OCI-LY7 (cell line): Measurements from ENCODE around the gene GPR142. TPM values are rescaled to one million over a fixed set of nuclear protein-coding genes. Genes with fewer than 3 reads are reported as not detected.

Experiments
- BruUV-seq: library from RNA; stranded (reverse); fragments of 400-500 nt; replicated peaks from 2 replicates; lab custom pipeline; 2021; lab: Mats Ljungman, UMichigan
- CTCF ChIA-PET: fragments of 300-600 bp; sonication (Branson Sonifier 250); formaldehyde crosslinking; loops from one replicate; lab custom pipeline; 2022; ENCODE audit warnings: antibody characterized with exemption; ENCODE audit not compliant: unreplicated experiment; lab: Charles Lee
- POLR2A ChIA-PET: fragments of 300-600 bp; sonication (Branson Sonifier 250); formaldehyde crosslinking; loops from one replicate; lab custom pipeline; 2022; ENCODE audit warnings: antibody characterized with exemption; lab: Charles Lee
- DNase-seq: peaks from one replicate; pipeline ENCODE4 v3.0.0-alpha.2; 2015; ENCODE audit warnings: low spot score
- H2AFZ ChIP-seq: fragments of 200-600 bp; sonication (generic), shearing (Covaris generic); 2 replicates; pipeline ENCODE4 v1.6.1; 2014; ENCODE audit warnings: mild to moderate bottlenecking, antibody characterized with exemption, low read length, moderate library complexity
- H3K27ac ChIP-seq: fragments of 200-600 bp; sonication (generic); 2 replicates; pipeline ENCODE4 v1.5.1; 2014; ENCODE audit warnings: mixed run types, low read depth, mild to moderate bottlenecking, moderate library complexity, low read length, inconsistent platforms; ENCODE audit not compliant: poor library complexity, severe bottlenecking
- H3K36me3 ChIP-seq: fragments of 200-600 bp; sonication (generic); 2 replicates; pipeline ENCODE4 v1.6.1; 2014; ENCODE audit warnings: mild to moderate bottlenecking, antibody characterized with exemption, low read length, moderate library complexity, mixed read lengths; ENCODE audit not compliant: insufficient read depth
- H3K4me1 ChIP-seq: fragments of 200-600 bp; sonication (generic); 2 replicates; pipeline ENCODE4 v1.5.1; 2014; ENCODE audit warnings: mild to moderate bottlenecking, low read length; ENCODE audit not compliant: insufficient read depth, poor library complexity, severe bottlenecking
- H3K4me2 ChIP-seq: fragments of 200-600 bp; sonication (generic); 2 replicates; pipeline ENCODE4 v1.6.1; 2014; ENCODE audit warnings: mild to moderate bottlenecking, low read length
- H3K4me3 ChIP-seq: fragments of 200-600 bp; sonication (generic); 2 replicates; pipeline ENCODE4 v1.5.1; 2014; ENCODE audit warnings: mild to moderate bottlenecking, low read depth, low read length; ENCODE audit not compliant: poor library complexity, severe bottlenecking
- H3K79me2 ChIP-seq: fragments of 200-600 bp; sonication (generic); 2 replicates; pipeline ENCODE4 v1.6.1; 2016; ENCODE audit warnings: low read depth, mild to moderate bottlenecking, low read length, moderate library complexity, mixed read lengths; ENCODE audit not compliant: insufficient read depth
- H3K9me2 ChIP-seq: fragments of 200-600 bp; sonication (generic); 2 replicates; pipeline ENCODE4 v1.6.1; 2016; ENCODE audit warnings: mild to moderate bottlenecking, low read length, mixed read lengths; ENCODE audit not compliant: insufficient read depth
- H3K9me3 ChIP-seq: fragments of 200-600 bp; sonication (generic); 2 replicates; pipeline ENCODE4 v1.6.1; 2014; ENCODE audit warnings: mild to moderate bottlenecking, mixed run types, low read length, mixed read lengths
- H4K20me1 ChIP-seq: fragments of 200-600 bp; sonication (generic); 2 replicates; pipeline ENCODE4 v1.6.1; 2014; ENCODE audit warnings: mild to moderate bottlenecking, antibody characterized with exemption, low read length, moderate library complexity, mixed read lengths; ENCODE audit not compliant: insufficient read depth
- EZH2phosphoT487 ChIP-seq: fragments of 200-600 bp; sonication (generic); IDR thresholded peaks from 2 replicates; pipeline ENCODE4 v1.6.1; 2018; ENCODE audit warnings: low read depth, borderline replicate concordance, mild to moderate bottlenecking, mixed run types, antibody characterized with exemption, low read length, moderate library complexity, mixed read lengths
- intact Hi-C: fragments of 100-400 bp; cut with micrococcal nuclease; formaldehyde crosslinking; loops from one replicate; pipeline ENCODE4 v1.10.0; 2022; ENCODE audit not compliant: unreplicated experiment
- total RNA-seq, 2 experiments: library from RNA; depleted of rRNA in 1 of 2; stranded (reverse); fragments of >200 nt in 1 of 2; shearing (Covaris generic) in 1 of 2; gene quantifications; 2 replicates each; pipeline ENCODE4 v1.2.3, GENCODE V29; 2014 to 2022
- TF ChIP-seq, protein P1 (sequence below): fragments of 200-600 bp; sonication (generic); conservative IDR thresholded peaks from 2 replicates; pipeline ENCODE4 v1.5.1; 2014; ENCODE audit warnings: mild to moderate bottlenecking, antibody characterized with exemption, low read length, moderate library complexity, mixed read lengths

Gene GPR142
- total RNA-seq, 2 experiments from 2014 or later: not detected

DNA sequence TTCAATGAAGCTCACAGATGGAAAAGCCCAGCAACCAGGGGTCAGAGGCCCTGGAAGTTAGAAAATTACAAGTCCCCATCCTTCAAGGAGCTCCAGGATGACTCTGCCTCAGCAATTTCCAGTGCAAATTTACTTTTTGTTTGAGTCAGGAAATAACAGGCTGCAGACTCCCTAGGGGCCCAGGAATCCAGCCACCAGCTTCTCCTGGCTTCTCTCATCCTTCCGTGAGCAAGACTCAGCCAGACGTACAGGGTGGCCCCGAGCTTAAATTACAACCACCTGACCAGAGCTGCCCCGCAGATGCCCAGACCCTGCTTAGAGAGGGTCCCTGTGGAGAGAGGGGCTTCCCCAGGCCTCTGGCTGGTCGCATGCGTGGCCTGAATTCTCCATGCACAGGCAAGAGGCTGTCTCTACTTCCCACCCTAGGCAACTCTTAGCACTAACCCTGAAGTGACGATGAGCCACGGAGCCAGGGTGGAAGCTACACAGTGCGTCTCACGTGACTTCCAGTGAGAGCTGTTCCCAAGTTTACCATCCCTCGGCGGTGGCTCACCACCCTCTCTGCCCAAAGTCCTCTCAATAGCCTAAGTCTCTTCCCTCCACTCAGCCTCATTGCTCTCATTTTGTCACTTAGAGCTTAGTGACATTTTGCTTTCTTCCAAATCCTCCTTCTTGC is 27.1 kb downstream of the GPR142 start:
- Histone ChIP-seq H3K4me3 (no peak overlapping the region), H3K36me3 (no peaks in the 10 kb centered on the region), H3K4me1 (no peaks in the 10 kb centered on the region), H3K27ac (no peak overlapping the region), H2AFZ (no peak overlapping the region), H3K4me2 (no peak overlapping the region), H3K9me3 (no peaks in the 10 kb centered on the region), H3K9me2 (no peaks in the 10 kb centered on the region), H3K79me2 (no peaks in the 10 kb centered on the region), H4K20me1 (no peaks in the 10 kb centered on the region)
- TF ChIP-seq, protein P1, sequence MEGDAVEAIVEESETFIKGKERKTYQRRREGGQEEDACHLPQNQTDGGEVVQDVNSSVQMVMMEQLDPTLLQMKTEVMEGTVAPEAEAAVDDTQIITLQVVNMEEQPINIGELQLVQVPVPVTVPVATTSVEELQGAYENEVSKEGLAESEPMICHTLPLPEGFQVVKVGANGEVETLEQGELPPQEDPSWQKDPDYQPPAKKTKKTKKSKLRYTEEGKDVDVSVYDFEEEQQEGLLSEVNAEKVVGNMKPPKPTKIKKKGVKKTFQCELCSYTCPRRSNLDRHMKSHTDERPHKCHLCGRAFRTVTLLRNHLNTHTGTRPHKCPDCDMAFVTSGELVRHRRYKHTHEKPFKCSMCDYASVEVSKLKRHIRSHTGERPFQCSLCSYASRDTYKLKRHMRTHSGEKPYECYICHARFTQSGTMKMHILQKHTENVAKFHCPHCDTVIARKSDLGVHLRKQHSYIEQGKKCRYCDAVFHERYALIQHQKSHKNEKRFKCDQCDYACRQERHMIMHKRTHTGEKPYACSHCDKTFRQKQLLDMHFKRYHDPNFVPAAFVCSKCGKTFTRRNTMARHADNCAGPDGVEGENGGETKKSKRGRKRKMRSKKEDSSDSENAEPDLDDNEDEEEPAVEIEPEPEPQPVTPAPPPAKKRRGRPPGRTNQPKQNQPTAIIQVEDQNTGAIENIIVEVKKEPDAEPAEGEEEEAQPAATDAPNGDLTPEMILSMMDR: no peak
- TF ChIP-seq EZH2phosphoT487: no peak
- ChIA-PET CTCF (no interaction called here), POLR2A (interaction anchor here (0.6 to 0.8 kb wide), 2 partner anchors 50 to 203 kb away, joined by 3 read pairs; no protein-coding TSS in a partner anchor)
- DNase-seq: no peak
- BruUV-seq: no TSS peak
- intact Hi-C loops: no loop called here

DNA sequence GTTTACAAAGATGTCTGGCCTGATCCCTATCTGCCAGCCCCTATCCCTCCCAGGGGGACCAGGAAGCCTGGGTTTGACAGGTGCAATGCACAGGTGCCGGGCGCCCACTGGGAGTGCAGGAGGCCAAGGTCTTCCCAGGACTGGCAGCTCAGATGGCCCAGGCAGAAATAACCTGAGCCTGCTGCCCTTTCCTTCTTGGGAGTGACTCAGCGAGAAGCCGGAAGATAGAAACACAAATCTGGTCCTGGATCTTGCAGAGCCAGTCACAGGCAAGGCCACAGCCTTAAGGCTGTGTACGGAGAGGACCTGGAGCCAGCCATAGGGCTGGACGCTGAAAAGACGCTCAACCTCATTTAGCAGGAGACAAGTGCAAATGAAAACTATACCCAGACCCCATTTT is 27.7 kb downstream of the GPR142 start:
- no peak overlapping the region for H2AFZ ChIP-seq
- H3K27ac ChIP-seq: no peak overlapping the region
- BruUV-seq: no TSS peak
- H3K4me1 ChIP-seq: no peaks in the 10 kb centered on the region
- H3K4me3 ChIP-seq: no peak overlapping the region
- H3K9me2 ChIP-seq: no peaks in the 10 kb centered on the region
- no peak for TF ChIP-seq EZH2phosphoT487
- TF ChIP-seq, protein P1: no peak
- no peaks in the 10 kb centered on the region for H4K20me1 ChIP-seq
- intact Hi-C loops: no loop called here
- DNase-seq: no peak
- no peaks in the 10 kb centered on the region for H3K36me3 ChIP-seq
- no peak overlapping the region for H3K4me2 ChIP-seq
- H3K79me2 ChIP-seq: no peaks in the 10 kb centered on the region
- no peaks in the 10 kb centered on the region for H3K9me3 ChIP-seq
- POLR2A ChIA-PET: interaction anchor here (0.6 kb wide), 1 partner anchor 203 kb away, joined by 3 read pairs; no protein-coding TSS in a partner anchor
- CTCF ChIA-PET: no interaction called here

- Histone ChIP-seq H3K4me1 (no peaks in the 10 kb centered on the region), H3K36me3 (no peaks in the 10 kb centered on the region), H3K4me2 (no peak overlapping the region), H4K20me1 (no peaks in the 10 kb centered on the region), H3K9me3 (no peaks in the 10 kb centered on the region), H3K27ac (no peak overlapping the region), H3K9me2 (no peaks in the 10 kb centered on the region), H3K79me2 (no peaks in the 10 kb centered on the region), H2AFZ (no peak overlapping the region), H3K4me3 (no peak overlapping the region)
- TF ChIP-seq, protein P1: no peak
- TF ChIP-seq EZH2phosphoT487: no peak
- intact Hi-C loops: no loop called here
- no TSS peak for BruUV-seq
- ChIA-PET CTCF (no interaction called here), POLR2A (no interaction called here)
- no peak for DNase-seq
These were observed 29.3 kb downstream of the GPR142 start for GRCh38 chr17:74396567-74396966.
